GM19035 (cell line): ENCODE measurements around the gene CFAP99.
"Not testable (repeated sequence)": the region's sequence is repeated elsewhere in the genome, so short reads cannot be mapped to it uniquely, and the experiment has no call there.

Experiments used
- ATAC-seq: cut with Tn5 transposase; IDR thresholded peaks from one replicate; pipeline ENCODE4 v1.9.1; 2021; ENCODE audit not compliant: unreplicated experiment

Gene CFAP99

DNA sequence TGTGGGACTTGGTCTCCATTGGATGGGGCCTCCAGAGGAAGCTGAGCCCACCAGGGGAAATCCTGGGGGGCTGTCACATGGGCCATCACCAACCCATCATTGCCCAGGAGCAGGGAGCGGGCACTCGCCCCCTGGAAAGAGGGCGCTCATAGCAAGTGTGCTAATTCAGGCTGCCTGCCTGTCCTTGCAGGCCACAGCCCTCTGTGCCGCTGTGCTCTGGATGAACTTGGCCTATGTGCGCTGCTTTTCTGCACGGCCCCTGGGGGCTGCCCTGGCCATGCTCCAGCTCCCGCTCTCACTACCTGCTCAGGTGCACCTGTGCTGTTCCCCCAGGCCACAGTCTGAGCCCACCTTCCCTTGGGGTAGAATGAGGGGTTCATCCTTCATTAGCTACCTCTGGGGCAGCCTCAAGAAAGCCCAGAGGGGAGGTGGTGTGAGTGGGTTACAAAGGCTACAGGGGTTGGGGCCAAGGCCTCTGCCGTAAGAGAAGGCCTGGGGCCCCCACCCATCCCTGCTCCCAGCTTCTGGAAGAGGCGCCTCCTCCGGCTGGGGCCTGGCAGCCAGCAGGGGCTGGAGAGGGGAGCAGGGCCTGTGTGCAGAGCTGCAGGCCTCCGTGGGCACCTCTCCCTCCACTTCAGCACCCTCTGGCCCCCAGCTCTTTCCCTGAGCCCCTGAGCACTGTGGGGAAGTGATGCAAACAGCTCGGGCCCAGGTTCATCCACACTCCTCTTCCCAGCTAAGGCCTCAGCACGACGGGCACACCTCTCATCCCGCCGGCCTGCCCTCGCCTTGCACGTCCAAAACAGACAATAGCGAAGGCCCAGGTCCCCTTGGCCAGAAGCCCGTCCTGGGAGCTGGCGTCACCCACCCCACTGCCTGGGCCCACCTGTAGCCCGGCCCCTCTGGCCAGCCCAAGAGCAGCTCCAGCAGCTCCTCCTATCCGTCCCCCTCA lies 8.9 kb downstream of the CFAP99 start:
- ATAC-seq: no peak

DNA sequence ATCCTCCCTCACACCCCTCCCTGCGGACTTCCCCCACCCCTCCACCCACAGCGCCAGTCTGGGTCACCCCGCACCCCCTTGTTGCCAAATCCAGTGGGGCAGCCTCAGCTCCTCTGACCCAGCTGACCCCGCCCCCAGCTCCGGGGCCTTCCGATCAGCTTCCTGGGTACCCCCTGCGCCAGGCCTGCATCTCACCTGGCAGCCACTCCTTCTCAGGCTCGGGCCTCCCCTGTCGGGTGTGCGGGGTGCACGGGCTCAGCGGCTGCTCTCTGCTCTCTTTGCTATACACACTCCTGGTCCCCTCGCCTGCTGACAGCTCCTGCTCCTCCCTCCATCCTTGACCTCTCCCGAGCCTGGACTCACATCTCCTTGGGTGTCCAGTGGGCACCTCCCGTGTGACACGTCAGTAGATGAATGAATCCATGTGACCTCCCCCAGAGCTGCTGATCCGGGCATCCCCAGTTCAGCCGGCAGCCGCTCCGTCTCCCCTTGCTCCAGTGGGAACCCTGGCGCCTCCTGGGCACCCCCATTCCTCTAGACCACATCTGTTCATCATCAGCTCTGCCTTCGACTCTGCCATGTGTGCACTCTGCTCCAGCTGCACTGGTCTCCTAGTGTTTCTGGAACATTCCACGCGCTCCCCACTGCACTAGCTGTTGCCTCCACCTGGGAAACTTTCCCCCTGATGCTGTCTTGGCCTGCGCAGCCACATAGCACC lies 9.9 kb downstream of the CFAP99 start:
- ATAC-seq: no peak

DNA sequence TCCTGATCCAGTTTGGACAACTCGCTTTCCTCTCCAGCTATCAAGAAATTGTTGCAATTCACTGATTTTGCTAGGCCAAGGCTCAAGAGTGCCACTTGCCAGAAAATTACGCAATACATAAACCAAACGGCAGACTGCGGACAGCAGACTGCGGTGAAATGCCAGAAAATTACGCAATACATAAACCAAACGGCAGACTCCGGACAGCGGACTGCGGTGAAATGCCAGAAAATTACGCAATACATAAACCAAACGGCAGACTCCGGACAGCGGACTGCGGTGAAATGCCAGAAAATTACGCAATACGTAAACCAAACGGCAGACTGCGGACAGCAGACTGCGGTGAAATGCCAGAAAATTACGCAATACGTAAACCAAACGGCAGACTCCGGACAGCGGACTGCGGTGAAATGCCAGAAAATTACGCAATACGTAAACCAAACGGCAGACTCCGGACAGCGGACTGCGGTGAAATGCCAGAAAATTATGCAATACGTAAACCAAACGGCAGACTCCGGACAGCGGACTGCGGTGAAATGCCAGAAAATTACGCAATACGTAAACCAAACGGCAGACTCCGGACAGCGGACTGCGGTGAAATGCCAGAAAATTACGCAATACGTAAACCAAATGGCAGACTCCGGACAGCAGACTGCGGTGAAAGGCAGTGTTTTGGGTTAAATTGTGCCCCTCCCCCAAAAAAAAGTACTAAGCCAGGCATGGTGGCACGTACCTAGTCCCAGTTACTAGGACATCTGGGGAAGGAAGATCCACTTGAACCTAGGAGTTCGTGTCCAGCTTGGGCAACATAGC lies 11.4 kb downstream of the CFAP99 start:
- ATAC-seq: not testable (repeated sequence)

DNA sequence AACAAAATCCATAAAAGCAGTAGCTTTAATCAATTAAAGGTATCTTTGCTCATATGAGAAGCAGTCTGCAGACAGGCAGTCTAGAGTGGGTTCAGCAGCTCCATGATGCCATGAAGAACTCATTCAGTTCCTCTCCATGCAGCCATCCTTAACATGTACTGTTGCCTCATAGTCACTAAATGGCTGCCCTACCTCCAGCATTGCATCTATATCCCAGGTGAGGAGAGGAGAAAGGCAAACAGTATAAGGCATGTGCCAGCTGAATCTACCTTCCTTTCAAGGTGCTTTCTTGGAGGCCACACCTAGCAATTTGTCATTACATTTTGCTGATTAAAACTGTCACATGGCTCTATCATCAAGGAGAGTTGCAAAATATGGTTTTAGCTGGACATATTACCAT lies 13.2 kb downstream of the CFAP99 start:
- ATAC-seq: no peak

DNA sequence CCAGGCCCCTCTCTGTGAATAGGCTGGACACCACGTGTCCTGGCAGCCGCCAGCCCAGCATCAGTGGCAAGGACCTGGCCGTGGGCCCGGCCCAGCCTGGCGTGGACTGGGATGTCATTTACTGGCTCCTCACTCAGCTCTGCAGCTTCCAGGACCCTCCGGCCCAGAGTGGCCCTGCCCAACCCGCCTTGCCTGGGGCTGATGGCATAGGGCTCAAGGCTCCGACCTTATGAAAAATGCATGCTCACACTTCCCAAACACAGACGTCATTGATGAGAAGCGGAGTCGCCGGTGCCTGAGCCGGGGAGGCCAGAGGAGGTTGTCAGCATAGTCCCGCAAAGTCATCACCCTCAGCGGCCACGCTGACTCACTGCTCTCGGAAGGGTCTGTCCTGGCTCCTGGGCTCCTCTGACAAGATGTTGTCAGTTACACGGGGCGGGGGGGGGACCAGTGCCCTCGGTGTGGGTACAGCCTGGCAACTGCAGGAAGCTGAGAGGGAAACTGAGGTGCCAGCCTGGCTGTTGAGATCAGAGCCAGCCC lies 14.3 kb downstream of the CFAP99 start:
- ATAC-seq: no peak

DNA sequence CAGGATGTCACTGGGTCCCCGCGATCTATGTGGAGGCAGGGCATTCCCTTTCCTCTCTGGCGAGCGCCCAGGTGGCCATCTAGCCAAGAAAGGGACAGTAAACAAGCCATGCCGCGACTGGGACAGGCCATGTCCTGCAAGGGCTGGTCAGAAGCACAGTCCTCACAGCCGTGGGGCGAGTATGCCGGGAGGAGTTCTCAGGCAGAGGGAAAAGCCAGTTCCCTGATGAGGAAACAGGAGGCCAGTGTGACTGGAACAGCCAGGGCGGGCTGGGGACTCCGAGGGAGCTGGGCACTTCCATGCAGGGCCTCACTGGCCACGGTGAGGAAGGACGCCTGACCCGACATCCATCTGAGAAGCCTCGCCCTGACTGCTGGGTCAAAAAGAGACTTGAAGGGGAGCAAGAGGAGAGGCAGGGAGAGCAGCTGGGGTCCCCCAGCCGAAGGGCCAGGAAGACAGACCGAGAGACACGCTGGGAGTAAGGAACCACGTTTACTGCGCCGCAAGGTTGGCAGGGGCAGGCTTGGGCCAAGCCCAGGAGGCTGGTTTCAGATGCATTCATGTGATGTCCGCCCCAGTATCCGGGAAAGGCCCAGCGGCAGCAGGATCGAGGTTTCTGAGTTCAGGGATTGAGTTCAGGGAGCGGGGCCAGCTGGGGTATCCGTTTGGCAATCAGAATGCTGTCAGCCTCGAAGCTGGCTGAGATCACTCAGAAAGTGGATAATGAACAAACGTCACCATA lies 15.0 kb downstream of the CFAP99 start:
- no peak for ATAC-seq

DNA sequence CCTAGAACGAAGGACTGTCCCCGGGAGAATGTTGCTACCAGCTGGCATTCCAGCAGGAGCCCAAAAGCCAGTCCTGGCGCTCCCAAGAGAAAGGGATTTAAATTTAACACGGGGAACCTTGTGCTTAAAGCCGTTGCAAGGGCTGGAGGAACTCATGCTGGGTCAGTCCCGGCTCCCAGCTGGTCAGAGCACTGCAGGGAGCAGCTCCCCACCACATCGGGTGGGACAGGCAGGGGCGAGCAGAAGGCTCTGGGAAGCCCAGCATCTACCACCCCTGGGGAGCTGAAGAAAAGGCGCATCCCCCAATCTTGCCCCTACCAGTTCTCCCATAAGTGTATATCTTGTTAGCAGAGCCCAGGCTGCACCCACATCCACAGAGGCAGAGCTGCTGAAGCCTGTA lies 15.7 kb downstream of the CFAP99 start:
- no peak for ATAC-seq

DNA sequence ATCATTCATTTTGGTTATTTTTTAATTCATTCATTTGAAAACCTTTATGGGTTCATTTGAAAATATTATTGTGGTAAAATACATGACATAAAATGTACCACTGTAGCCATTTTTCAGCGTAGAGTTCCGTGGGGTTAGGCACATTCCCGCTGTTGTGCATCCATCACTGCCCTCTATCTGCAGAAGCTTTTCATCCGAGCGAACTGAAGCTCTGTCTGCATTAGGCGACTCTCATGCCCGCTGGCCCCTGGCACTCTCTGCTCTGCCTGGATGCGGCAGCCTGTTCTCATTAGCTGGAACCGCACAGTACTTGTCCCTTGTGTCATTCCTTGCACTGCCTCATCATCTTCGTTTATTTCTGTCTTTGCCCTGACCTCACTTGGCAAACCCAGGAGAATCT lies 17.5 kb downstream of the CFAP99 start:
- ATAC-seq: no peak

DNA sequence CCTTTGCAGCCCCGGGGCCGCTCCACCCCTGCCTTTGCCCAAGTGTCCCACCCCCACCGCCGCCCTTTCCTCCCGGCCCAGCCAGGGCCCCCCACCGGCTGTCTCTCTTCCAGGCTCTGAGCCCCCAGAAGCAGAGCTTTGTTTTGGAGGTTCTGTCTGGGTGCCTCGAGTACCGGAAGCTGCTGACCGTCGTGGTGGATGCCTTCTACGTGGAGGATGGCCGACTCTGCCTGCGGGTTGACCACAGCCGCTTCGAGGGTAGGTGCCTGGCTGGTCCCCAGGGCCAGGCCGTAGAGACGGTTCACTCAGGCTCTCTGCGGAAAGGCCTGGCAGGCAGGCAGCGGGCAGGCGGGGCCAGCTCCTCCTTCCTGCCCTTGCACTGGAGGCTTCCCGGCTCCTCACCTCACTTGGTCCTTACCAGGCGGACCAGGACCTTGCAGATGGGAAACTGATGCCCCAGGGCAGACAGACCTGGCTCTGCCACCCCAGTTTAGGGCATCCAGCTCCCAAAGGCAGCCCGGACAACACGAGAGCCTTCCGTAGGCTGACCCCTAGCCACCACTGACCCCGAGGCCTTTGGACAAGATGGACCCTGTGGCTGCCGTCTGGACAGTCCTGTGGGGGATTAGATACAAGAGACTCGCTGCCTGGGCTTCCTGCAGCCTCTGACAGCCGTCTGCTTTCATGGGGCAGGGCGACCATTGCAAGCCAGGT lies 18.2 kb downstream of the CFAP99 start:
- ATAC-seq: no peak

DNA sequence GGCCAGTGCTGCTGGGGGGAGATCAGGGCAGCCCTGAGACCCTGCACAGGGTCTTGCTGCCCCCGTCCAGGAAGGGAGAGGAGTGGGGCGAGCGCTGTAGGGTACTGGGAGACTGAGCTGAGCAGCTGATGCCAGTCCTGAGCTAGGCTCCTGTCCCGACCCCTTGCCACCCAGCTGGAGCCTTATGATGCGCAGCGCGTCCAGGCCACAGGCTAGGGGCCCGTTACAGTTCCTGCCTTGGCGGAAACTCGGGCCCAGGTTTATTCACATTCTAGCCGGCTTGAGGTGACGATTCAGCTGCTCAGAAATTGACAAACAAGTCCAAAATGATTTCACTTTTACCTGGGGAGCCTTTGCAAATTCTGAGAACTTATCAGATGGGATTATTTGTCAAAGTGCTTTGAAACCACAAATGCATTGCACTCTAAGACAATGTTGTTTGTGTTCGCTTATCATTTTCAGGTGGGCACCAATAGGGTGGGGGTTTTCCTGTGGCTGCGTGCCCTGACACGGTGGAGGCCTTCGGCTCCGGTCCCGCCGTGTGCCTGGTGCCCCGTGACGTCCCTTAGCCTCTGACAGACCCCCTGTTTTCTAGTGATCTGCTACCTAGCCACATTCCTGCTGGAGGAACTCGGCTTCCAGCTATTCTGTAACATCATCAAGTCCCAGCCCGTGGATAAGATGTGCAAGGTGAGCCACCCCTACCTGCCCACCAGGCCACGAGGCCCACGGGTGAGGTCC lies 18.9 kb downstream of the CFAP99 start:
- ATAC-seq: no peak

DNA sequence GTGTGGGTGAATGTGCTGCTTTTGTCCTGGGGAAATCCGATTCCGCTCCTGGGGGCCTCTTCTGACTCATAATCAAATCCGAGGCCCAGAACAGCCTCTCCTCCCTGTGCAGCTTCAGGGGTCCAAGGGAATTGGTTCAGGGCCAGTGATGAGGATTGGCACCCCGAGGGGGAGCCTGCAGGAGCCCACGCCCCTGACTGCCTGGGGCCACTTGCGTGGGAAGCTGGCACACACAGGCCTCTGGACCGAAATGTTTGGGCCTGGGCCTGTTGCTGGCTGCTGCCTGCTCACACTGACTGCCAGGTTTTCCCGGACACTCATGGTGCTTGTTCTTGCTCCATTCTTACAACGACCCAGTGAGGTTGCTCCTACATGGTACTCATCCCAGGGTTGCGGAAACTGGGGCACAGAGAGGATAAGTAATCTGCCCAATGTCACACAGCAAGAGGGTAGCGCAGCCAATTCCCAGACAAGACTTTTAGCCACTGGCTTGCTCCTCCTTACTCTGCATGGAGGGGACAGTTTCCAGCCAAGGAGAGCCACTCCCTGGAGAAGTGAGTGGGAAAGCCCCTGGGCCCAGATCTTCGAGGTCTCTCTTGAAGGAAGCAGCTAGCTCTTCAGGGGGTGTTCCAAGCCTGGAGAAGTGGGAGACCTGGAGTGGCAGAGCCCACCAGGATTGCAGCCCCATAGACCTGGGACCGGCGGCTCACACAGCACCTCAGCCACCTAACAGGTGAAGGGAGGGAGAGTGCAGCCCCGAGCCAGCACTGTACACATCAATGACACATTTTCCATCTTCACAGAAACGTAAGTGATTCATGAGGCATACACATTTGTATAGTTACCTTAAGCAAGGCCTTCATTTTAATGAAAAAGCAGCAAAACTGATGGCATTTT lies 20.3 kb downstream of the CFAP99 start:
- ATAC-seq: no peak

DNA sequence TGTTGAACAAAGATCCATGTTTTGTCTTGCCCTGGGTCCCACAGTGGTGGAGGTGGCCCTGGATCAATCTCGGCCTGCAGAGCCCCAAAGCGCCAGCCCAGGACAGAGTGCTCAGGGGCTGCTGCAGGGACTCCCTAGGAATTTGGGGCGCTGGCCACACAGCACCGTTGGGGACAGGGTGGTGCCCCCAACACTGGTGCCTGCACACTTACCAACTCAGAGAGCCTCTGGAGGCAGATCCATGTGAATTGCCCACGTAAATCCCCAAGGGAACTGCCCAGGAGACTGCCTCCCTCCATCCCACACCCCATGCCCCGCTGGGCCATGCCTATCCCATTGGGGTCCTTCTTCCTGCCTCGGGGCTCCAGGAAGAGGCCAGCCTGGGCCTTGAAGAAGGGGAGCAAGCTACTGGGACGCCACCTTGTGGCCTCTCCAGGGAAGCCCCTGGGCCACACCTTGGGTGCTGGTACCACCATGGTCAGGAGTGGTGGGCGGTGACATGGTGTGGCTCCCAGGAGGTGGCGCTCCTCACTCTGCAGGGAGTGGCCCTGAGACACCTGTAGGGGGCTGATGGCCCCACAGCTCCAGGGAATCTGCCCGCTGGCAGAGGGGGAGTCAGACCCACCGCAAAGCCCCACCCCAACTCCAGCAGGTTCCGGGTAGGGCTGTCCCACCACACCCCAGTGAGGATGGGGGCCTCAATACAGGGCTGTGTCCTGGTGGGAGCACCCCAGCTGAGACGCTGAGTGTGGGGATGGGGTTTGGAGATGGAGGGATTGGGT lies 22.8 kb downstream of the CFAP99 start:
- peak; percentile 82 for ATAC-seq

DNA sequence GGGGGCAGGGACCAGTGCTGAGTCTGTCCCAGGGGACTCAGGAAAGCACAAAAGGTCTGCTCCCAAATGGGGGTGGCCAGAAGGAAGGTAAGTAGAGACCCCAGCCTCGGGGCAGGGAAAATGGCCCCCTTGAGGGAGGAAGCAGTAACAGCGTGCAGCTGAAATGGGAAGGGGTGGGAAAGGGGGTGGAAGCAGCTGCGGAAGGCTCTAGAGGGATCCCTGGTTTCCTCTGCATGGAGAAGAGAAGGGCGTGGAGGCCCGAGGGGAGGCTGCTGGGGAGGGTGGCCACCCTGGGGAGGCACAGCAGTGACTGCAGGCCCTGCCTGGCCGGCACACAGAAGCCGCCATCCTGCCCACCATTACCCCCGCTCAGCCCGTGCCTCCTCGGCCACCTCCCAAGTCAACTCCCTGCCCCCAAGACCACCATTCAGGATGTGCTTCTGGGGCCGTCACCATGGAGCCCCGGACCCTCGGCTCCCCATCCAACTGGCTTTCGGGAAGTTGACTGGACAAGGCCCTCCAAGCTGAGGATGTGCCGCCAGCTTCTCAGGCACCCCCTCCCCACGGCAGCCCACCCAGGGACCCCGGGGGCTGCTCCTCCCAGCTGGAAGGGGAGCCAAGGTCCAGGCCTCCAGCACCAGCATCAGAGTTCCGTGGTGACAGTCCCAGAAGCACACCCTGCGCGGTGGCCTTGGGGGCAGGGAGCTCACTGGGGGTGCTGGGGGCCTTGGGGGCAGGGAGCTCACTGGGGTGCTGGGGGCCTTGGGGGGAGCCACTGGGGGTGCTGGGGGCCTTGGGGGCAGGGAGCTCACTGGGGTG lies 23.6 kb downstream of the CFAP99 start:
- no peak for ATAC-seq

DNA sequence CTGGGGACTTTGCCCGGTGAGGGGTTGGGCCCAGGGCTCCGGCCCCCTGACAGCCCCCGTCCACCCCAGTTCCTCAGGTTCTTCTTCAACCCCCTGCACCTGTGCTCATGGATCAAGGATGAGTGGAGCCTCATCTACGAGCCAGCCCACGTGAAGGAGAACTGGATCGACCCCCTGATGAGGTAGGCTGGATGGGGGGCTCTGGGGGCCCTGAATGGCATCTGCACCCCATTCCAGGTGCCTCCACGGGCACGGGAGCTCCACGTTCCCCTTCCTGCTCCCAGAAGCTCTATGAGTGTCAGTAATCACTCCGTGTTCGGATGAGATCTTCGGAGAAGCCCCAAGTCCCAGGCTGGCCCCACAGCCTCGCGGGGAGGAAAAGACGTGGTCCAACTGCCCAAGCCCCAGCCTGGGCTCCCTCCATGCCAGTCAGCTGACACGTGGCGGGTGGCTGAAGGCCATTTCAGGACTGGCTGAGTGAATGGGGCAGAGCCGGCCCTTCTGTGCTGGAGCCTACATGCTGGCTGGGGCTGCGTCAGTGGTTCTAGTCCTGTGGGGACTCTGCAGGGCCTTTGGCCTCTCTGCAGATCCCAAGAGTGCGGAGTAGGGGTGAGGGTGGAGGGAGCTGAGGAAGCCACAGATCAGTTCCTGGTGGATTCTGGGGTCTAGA lies 24.4 kb downstream of the CFAP99 start:
- ATAC-seq: no peak

DNA sequence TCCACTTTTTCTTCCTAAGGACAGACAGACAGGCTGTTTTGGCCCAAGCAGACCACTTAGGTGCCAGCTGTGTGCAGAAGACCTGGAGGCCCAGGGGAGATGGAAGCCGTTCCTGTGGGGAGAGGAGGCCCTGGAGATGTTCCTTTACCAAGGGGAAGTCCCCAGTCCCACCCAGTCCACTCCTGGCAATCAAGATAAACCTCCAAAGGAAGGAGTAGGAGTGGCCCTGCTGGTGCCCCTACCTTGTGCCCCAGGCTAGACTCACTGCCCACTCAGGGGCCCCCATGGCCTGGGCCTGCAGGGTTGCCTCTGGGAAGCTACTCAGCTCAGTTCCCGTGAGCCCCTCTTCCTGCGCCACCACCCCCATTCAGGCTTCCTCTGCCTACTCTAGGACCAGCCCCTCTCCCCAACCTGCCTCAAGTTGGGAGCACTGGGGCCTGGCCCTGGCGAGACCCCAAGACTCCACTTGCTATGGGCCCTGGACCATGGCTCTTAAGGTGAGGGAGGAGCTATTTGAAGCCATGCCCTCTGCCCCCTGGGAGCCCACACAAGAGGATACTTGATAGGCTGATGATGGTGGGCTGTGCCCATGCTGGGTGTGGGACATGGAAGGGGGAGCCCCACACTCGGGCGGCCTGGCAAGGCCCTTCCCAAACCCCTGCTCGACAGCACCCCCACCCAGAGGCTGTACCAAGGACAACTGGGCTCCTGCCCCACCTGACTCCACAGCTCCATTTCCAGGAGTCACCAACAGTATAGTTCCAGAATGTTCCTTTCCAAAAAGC lies 25.4 kb downstream of the CFAP99 start:
- ATAC-seq: no peak
